Activated CD8-positive, alpha-beta T cell treated with anti-CD3 and anti-CD28 coated beads for 36 hours (primary cell): ENCODE measurements around the gene C1orf232. TPM values are rescaled to one million over a fixed set of nuclear protein-coding genes. Genes with fewer than 3 reads are reported as not detected.

Source experiments
- ATAC-seq: fragments of 200-7000 bp; cut with Tn5 transposase; one replicate; pipeline ENCODE4 v1.10.0; 2021; ENCODE audit warnings: mild to moderate bottlenecking, moderate library complexity
- CTCF ChIA-PET: fragments of 350-600 bp; sonication (Branson Sonifier 250); formaldehyde crosslinking; loops from one replicate; lab custom pipeline; 2021; ENCODE audit warnings: antibody characterized with exemption; lab: Charles Lee
- POLR2A ChIA-PET: fragments of 350-600 bp; sonication (Branson Sonifier 250); formaldehyde crosslinking; loops from one replicate; lab custom pipeline; 2021; ENCODE audit warnings: antibody characterized with exemption; lab: Charles Lee
- DNase-seq: peaks from one replicate; pipeline ENCODE4 v3.0.0-alpha.2; 2020
- H3K27ac Mint-ChIP-seq: one replicate; pipeline ENCODE4 v1.8.0; 2021; ENCODE audit warnings: mild to moderate bottlenecking, mixed read lengths
- H3K27me3 Mint-ChIP-seq: one replicate; pipeline ENCODE4 v1.8.0; 2021; ENCODE audit warnings: mixed read lengths
- H3K36me3 Mint-ChIP-seq: one replicate; pipeline ENCODE4 v1.8.0; 2021; ENCODE audit warnings: low read depth, mixed read lengths
- H3K4me1 Mint-ChIP-seq: one replicate; pipeline ENCODE4 v1.8.0; 2021; ENCODE audit warnings: low read depth, mixed read lengths
- H3K4me3 Mint-ChIP-seq: one replicate; pipeline ENCODE4 v1.8.0; 2021; ENCODE audit warnings: mild to moderate bottlenecking, moderate library complexity, mixed read lengths
- H3K9me3 Mint-ChIP-seq: one replicate; pipeline ENCODE4 v1.8.0; 2021; ENCODE audit warnings: mixed read lengths
- intact Hi-C: fragments of 100-400 bp; cut with micrococcal nuclease; formaldehyde crosslinking; loops from one replicate; pipeline ENCODE4 v1.10.0; 2022
- total RNA-seq, 2 experiments: library from RNA; stranded (reverse); gene quantifications; one replicate each; pipeline ENCODE4 v1.2.3, GENCODE V29; 2021
- TF ChIP-seq, protein P1 (sequence below): fragments of 200-600 bp; IDR thresholded peaks from one replicate; pipeline ENCODE4 v1.8.0; 2022; ENCODE audit warnings: antibody characterized with exemption, mild to moderate bottlenecking

Gene C1orf232
- total RNA-seq, 2 experiments from 2014 or later, result not detected

DNA sequence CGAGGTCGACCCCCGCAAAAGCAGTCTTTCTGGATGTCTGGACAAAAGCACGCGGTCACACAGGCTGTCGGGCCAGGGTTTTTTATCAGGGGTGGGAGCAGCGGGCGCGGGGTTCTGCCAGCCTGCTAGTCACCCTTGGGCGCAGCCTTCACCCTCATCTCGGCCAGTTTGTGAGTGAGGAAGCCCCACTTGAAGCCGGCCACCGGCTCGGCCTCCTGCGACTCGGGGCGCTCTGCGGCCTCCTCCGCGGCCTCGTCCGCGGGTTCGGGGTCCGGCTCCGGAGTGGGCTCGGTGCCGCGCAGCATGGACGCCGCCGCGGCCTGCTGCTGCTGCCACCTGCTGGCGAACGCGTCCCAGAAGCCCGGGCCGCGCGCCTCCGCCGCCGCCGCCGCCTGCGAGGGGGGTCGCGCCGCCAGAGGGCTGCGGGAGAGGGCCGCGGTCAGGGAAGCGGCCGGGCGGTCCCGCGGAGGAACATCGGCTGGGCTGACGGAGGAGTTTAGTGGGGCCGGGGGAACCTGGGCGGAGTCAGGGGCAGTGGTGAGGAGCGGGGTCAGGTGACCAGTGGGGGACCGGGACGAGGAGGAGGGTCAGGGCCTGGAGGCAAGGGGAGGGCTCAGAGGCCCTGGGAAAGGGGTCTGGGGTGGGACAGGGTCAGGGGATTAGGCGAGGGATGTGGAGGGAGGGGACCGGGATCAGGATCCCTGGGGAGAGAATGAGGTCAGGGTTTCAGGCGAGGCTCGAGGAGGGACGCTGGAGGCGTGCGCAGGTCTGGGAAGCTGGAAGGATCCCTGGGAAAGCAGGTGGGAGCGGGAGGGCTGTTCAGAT lies 4.5 kb downstream of the C1orf232 start:
- peak; percentile 49 for DNase-seq
- no peaks in the 10 kb centered on the region for H3K9me3 Mint-ChIP-seq
- peaks cover 21% of the 10 kb centered on the region for H3K27me3 Mint-ChIP-seq
- CTCF ChIA-PET, result interaction anchor here (0.7 to 1.6 kb wide), 12 partner anchors 13 to 158 kb away, joined by 3 to 7 read pairs (median 4); partner anchors contain the start of gene CEP85
- H3K4me1 Mint-ChIP-seq, result peaks cover 7% of the 10 kb centered on the region
- H3K27ac Mint-ChIP-seq, result no peak overlapping the region
- H3K4me3 Mint-ChIP-seq, result peak overlapping the region; percentile 4
- intact Hi-C loops, result loop anchor here (5.0 kb wide), 1 partner anchor 68 kb away; the partner anchor contains the start of gene CEP85
- no peaks in the 10 kb centered on the region for H3K36me3 Mint-ChIP-seq
- POLR2A ChIA-PET, result interaction anchor here (0.6 kb wide), 1 partner anchor 68 kb away, joined by 3 read pairs; no protein-coding TSS in a partner anchor
- ATAC-seq, result peak; percentile 70
- TF ChIP-seq, protein P1, sequence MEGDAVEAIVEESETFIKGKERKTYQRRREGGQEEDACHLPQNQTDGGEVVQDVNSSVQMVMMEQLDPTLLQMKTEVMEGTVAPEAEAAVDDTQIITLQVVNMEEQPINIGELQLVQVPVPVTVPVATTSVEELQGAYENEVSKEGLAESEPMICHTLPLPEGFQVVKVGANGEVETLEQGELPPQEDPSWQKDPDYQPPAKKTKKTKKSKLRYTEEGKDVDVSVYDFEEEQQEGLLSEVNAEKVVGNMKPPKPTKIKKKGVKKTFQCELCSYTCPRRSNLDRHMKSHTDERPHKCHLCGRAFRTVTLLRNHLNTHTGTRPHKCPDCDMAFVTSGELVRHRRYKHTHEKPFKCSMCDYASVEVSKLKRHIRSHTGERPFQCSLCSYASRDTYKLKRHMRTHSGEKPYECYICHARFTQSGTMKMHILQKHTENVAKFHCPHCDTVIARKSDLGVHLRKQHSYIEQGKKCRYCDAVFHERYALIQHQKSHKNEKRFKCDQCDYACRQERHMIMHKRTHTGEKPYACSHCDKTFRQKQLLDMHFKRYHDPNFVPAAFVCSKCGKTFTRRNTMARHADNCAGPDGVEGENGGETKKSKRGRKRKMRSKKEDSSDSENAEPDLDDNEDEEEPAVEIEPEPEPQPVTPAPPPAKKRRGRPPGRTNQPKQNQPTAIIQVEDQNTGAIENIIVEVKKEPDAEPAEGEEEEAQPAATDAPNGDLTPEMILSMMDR, result peak; percentile 88

DNA sequence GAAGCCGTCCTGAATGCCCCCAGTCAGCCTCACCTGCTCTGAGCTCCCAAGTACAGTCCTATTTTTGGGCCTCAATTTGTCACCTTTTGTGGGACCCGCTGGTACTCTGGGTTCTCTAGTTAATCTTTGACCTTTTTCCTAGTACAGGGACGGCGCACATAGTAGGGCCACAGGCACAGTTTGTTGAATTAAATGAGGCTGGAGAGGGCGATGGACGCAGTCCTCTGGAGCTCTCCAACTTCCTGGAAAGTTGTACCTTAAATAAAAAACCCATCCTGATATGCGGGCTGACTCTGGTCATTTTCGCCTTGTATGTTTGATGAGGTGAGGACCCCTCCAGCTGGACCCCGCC lies 5.1 kb downstream of the C1orf232 start:
- Mint-ChIP-seq H3K9me3 (no peaks in the 10 kb centered on the region), H3K4me3 (no peak overlapping the region), H3K27ac (no peak overlapping the region), H3K27me3 (peaks cover 21% of the 10 kb centered on the region), H3K4me1 (peaks cover 7% of the 10 kb centered on the region), H3K36me3 (no peaks in the 10 kb centered on the region)
- DNase-seq (no peak), ATAC-seq (no peak)
- CTCF ChIA-PET, result interaction anchor here (0.6 to 1.5 kb wide), 8 partner anchors 13 to 380 kb away, joined by 3 to 6 read pairs (median 3); no protein-coding TSS in a partner anchor
- TF ChIP-seq, protein P1, result no peak
- intact Hi-C loops, result loop anchor here (5.0 kb wide), 1 partner anchor 69 kb away; the partner anchor contains the start of gene CEP85
- POLR2A ChIA-PET, result interaction anchor here (0.6 kb wide), 1 partner anchor 69 kb away, joined by 3 read pairs; no protein-coding TSS in a partner anchor

DNA sequence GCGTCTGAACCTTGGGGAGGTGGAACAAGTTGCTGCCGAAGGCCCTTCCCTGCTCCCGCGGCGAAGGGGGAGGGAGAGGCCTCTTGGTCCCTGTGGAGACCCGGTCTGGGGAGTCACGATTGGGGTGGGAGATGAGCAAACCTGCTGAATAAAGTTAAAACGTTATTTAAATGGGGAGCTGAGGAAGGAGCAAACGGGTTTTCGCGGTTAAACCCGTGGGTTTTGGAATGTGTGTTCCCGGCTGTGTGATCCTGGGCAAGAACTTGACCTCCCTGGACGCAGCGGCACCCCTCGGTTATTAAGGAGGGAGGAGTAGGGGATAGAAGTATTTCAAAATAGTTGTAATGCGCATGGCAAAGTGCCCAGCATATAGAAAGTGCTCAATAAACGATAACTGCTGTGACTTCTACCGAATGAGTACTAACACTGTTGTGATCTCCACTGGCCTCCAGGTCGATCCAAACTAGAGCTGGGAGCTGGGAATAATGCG lies 6.5 kb downstream of the C1orf232 start:
- POLR2A ChIA-PET, result no interaction called here
- intact Hi-C loops, result loop anchor here (5.0 kb wide), 1 partner anchor 70 kb away; the partner anchor contains the start of gene CEP85
- H3K27ac Mint-ChIP-seq, result no peak overlapping the region
- no peak for DNase-seq
- peak overlapping the region; percentile 61 for H3K4me3 Mint-ChIP-seq
- peaks cover 7% of the 10 kb centered on the region for H3K4me1 Mint-ChIP-seq
- H3K9me3 Mint-ChIP-seq, result no peaks in the 10 kb centered on the region
- CTCF ChIA-PET, result interaction anchor here (1.0 to 1.6 kb wide), 5 partner anchors 12 to 72 kb away, joined by 3 to 6 read pairs (median 3); partner anchors contain the start of gene CEP85
- ATAC-seq, result no peak
- H3K36me3 Mint-ChIP-seq, result no peaks in the 10 kb centered on the region
- TF ChIP-seq, protein P1, result no peak
- H3K27me3 Mint-ChIP-seq, result peaks cover 25% of the 10 kb centered on the region

- TF ChIP-seq, protein P1, result no peak
- Mint-ChIP-seq H3K9me3 (no peaks in the 10 kb centered on the region), H3K27me3 (peaks cover 27% of the 10 kb centered on the region), H3K4me1 (peaks cover 10% of the 10 kb centered on the region), H3K36me3 (no peaks in the 10 kb centered on the region), H3K27ac (no peak overlapping the region), H3K4me3 (peak overlapping the region; percentile 61)
- ATAC-seq, result peak; percentile 60
- ChIA-PET POLR2A (no interaction called here), CTCF (interaction anchor here (0.7 to 1.6 kb wide), 7 partner anchors 8 to 256 kb away, joined by 3 to 6 read pairs (median 3); partner anchors contain the start of genes CEP85 and ZNF593)
- peak; percentile 56 for DNase-seq
- intact Hi-C loops, result loop anchor here (5.0 kb wide), 1 partner anchor 71 kb away; the partner anchor contains the start of gene CEP85
Measured at GRCh38 chr1:26161415-26162219, 7.1 kb downstream of the C1orf232 start.
